GM19372 (cell line): ENCODE results near the gene BICC1.

Experiments
- ATAC-seq: cut with Tn5 transposase; IDR thresholded peaks from one replicate; pipeline ENCODE4 v1.9.1; 2021; ENCODE audit warnings: mild to moderate bottlenecking, low read depth, moderate library complexity; ENCODE audit not compliant: unreplicated experiment

Gene BICC1, protein sequence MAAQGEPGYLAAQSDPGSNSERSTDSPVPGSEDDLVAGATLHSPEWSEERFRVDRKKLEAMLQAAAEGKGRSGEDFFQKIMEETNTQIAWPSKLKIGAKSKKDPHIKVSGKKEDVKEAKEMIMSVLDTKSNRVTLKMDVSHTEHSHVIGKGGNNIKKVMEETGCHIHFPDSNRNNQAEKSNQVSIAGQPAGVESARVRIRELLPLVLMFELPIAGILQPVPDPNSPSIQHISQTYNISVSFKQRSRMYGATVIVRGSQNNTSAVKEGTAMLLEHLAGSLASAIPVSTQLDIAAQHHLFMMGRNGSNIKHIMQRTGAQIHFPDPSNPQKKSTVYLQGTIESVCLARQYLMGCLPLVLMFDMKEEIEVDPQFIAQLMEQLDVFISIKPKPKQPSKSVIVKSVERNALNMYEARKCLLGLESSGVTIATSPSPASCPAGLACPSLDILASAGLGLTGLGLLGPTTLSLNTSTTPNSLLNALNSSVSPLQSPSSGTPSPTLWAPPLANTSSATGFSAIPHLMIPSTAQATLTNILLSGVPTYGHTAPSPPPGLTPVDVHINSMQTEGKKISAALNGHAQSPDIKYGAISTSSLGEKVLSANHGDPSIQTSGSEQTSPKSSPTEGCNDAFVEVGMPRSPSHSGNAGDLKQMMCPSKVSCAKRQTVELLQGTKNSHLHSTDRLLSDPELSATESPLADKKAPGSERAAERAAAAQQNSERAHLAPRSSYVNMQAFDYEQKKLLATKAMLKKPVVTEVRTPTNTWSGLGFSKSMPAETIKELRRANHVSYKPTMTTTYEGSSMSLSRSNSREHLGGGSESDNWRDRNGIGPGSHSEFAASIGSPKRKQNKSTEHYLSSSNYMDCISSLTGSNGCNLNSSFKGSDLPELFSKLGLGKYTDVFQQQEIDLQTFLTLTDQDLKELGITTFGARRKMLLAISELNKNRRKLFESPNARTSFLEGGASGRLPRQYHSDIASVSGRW

DNA sequence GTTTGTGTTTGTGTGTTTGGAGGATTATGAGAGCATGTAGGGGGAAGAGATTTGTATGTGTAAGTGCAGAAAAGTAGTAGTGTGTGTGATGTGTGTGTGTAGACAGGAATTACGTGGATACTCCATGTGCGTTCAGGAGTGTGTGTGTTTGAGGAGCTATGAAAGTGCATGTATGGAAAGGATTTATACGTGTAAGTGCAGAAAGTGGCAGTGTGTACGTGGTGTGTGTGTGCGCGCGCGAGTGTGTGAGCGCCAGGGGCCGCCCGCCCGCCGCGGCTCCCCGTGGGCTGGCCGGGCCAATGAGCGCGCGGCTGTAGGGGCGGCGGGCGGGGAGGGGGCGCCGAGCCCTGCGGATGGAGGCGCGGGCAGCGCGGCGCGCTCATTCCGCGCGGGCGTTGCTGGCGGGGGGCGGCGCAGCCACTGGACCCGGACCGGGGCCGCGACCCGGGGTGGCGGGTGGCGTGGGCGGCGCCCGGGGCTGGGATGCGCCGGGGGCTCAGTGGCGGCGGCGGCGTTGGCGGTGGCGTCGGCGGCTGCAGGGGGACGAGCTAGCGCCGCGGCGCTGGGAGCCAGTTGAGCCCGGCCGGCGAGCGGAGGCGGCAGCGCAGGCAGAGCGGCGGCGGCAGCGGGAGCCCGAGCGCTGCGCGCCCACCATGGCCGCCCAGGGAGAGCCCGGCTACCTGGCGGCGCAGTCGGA lies at the start of gene BICC1:
Gene BICC1, plus strand, starts transcription at position 382 of the 697 bp plus-strand sequence. Its CDS starts 272 bp downstream, at position 654.
- ATAC-seq, result peak; percentile 52

DNA sequence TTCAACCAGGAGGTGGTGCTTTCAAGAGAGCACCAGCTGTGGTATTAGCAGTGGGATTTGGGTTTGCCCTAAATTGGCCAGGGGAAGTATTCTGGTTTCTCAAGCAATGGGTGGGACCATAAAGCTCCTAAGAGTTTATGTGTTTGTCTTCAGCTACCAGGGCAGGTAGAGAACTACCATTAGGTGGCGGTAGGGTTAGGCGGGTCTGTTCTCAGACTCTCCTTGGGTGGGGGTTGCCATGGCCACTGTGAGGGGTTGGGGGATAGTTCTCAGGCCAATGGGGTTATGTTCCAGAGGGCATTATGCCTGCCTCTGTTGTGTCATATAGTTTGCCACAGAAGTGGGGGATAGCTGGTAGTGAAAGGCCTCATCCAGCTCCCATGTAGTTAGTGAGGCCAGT lies 47.7 kb upstream of the BICC1 start:
- no peak for ATAC-seq

DNA sequence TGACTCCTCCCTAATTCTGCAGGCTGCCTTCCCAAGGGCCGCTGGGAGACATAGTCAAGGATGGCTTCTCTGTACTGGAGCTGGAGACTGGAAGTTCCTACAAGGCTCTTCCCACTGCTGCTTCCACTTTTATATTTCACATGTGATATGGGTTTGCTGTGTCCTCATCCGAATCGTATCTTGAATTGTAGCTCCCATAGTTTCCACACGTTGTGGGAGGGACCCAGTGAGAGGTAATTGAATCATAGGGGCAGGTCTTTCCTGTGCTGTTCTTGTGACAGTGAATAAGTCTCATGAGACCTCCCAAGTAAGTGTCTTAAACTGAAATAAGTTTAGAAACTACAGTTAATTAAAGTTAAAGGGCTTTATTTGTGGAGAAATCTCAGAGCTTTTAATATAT lies 47.0 kb upstream of the BICC1 start:
- ATAC-seq, result no peak

DNA sequence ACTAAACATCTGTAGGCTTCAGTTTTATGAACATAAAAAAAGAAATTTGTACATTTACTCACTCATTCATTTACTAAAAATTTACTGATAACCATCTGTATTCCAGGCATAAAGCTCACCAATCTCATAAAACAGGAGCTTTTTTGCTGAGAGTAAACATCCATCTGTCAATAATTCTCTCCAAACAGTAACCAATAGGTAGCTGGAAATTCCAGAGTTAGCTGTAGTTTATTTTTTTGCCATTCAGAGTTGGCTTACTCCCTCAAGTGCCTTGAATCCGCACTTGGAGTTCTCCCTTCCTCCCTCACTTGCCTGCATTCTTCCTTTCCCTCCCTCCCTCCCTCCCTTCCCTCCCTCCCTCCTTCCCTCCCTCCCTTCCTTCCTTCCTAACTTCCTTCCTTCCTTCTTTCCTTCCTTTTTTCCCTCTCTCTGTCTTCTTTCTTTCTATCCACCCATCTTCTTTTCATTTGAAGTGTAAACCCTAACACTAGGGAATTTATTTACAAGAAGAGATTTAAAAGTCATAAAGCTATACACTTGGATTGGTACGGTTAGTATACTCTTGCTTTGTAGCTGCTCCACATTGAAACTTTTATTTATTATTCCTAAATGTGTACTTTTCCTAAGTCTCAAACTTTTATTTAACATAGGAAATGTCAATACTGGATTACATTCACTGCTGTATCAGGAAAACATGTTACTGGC lies 44.6 kb upstream of the BICC1 start:
- no peak for ATAC-seq

DNA sequence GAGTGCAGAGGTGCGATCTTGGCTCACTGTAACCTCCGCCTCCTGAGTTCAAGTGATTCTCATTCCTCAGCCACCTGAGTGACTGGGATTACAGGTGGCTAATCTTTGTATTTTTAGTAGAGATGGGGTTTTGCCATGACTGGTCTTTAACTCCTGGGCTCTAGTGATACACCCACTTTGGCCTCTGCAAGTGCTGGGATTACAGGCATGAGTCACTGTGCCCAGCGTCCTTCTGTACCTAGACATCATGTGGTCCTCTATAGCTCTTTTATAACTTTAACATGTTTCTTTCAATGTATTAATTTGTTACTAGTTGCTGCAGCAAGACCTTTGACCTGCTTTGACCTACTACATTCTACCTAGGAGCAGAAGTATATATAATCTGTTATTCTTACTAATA lies 38.7 kb upstream of the BICC1 start:
- ATAC-seq, result no peak

DNA sequence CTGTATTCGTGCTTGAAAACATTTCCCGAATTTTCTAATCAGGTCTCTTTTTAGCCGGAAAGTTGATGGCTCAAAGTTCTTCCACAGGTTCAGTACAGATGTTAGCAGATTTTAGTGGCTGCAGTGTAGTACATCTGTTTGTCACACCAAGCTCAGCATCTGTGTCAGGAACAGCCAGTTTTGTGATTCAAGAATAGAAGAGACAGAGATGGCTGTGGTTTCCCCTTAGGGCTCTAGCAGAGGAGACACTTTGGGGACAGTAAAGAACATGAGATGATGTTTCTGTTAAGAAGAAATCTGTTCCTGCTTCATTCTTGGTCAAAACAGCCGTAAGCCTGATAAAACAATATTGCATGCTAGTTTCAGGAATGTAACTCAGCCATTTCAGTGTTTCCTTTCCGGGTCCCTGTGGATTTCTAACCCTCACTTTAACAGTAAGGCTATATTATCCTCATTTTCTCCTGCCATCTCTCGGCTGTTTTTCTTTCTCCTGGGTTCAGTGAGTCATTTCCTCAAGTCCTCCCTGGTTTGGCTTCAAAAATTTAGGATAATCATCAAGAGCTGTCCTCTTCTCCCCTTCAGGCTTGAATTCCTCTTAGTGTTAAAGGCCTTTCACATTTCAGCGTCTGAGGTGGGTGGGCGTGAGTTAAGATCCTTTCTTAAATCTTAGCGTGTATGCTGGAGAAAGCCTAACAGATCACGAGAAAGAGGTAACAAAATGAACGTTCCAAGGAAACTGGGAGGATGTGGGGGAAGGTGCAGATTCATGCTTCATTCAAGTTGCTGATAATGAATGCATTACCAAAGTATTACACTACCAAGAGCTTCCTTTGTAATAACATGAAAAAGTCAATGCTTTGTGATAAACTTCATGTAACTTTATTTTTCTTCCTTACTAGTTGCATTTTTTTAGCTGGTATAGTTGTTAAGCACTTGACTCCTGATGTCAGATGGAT lies 37.1 kb upstream of the BICC1 start:
- no peak for ATAC-seq

DNA sequence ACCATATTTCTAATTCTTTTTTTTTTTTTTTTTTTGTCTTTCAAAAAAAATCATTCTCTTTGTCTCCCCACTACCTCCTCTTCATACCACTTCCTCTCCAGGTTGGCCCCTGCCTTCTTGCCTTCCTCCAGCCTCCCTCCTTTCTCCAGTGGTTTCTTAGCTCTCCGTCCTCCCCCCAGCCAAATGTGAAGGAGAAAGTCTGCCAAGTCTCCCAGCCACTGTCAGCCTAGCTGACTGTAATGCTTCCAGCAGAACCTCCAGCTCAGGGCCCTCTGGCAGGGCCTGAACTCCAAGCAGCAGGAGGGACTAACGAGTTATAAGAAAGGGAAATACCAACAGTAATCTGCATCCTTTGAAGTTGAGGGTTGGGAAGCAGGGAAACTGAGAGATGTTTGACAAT lies 35.5 kb upstream of the BICC1 start:
- ATAC-seq, result no peak

DNA sequence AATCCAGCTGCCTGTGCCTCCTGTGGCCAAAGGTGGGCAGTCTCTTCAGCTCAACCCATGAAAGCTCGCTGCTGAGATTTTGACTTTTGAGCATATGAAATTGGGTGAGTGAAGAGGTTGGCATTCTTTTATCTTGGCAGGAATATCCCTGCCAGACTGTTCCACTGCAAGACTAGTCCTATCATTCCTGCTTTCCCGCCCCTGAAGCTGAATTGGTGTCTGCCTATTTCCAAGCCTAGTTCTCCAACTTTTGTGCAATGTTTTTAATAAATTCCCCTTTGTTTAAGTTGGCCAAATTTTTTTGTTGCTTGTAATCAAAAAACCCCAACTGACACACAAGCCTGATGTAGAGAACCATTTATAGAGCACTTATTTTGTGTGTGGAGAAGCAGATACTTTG lies 34.8 kb upstream of the BICC1 start:
- ATAC-seq, result no peak

DNA sequence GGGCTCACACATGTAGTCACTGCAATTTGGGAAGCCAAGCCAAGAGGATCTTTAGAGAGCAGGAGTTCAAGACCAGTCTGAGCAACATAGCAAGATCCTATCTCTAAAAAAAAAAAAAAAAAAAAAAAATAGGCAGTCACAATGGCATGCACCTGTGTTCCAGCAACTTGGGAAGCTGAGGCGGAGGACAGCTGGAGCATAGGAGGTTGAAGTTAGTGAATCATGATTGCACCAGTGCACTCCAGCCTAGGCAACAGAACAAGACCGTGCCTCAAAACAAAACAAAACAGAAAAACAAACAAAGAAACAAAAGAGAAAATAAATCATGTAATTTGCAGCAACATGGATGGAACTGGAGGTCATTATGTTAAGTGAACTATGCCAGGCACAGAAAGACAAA lies 33.6 kb upstream of the BICC1 start:
- ATAC-seq, result no peak

DNA sequence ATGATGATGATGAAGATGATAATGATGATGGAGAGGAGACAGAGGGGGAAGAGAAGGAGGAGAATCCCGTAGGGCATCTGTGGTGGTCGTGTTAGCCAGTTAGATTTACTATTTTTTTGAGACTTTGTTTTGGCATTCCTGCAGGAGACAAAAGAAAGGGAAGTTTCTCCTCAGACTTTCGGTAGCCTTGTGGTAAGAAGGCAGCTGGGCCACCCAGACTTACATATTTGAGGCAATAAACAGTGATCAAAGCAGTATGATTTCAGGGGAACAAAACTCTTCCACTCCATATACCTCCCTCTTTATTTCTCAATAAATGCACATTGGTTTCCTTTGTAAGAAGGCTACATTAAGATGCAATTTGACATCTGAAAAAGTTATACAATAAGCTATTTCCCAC lies 32.4 kb upstream of the BICC1 start:
- no peak for ATAC-seq

DNA sequence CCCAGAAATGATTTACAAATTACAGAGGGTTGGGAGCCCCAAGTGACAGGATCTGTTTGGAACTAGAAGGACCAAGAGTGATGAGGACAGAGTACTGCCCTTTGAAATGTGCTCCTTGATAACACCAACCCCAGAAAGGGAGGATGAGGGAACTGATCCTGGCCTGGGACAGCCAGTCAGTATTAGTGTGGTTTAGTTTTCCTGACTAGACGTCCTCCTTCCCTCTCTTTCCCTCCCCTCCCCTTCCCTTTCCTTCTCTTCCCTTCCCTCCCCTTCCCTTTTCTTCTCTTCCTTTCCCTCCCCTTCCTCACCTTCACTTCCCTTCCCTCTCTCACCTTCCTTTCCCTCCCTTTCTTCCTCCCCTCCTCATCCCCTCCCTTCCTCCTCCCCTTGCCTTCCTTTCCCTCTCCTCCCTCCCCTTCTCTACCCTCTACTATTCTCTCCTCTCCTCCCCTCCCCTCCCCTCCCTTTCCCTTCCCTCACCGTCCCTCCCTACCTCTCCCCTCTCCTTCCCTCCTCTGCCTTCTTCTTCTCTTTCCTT lies 31.0 kb upstream of the BICC1 start:
- no peak for ATAC-seq

DNA sequence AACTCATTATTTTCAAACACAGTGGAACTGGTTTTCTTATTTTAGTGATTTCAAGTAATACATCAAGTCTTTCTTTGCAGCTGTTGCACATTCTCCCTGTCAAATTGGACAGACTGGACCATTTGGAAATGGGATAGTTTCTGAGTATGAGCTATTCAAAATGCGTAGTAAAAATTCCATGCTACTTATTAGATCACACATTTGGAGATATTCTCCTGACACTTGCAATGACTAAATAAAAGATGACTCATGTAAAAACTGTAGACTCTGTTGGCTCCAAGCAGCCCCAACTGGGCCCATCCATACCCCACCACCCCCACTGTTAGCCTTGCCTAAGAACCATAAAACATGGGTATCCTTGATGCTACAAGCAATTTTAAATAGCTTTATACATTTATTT lies 25.9 kb upstream of the BICC1 start:
- no peak for ATAC-seq

DNA sequence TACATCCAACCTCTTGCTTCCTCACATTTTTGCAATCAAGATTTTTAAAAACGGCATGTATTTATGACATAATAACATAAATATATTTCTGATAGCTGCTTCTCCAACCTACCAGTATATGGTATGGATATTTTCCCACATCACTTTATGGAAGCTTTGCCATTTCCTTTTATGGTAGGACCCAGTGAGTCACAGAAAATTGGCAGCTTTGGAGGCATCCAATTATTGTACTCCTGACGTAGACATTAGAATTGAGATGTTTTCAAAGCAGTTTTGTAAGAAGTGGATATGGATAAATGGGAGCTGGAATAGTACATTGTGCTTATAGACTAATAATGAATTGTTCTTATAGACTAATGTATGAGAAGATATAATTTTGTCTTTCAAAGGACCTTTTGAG lies 23.8 kb upstream of the BICC1 start:
- ATAC-seq, result no peak

DNA sequence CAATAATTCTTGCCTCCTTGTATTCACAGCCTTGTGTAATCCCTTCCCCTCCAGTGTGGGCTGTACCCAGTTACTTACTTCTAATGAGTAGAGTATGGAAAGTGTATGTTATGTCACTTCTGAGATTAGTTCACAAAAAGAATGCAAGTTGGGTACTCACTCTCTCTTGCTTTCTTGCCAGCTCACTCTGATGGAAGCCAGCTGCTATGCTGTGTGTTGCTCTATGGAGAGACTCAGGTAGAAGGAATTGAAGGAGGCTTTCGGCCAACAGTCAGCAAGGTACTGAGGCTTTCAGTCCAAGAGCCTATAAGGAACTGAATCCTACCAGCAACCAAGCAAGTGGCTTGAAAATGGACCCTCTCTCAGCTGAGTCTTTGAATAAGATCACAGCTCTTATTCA lies 9.7 kb upstream of the BICC1 start:
- no peak for ATAC-seq

DNA sequence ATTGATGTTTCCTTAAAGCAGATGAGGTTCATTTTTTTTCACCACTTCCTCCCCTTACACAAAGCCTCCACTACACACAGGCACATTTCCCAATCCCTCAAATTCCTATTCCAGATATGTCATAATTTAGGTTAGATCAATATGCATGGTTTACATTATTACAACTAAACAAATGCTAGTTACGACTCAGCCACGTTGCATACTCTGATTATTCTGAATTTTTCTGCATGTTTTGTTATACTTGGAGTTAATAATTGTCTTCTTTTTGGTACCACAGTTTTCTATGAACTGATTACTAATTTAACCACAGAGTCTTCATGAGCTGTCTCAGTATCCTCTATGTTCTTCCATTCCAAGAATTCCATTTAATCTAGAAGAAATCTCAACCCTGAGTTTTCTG lies 4.4 kb upstream of the BICC1 start:
- no peak for ATAC-seq

DNA sequence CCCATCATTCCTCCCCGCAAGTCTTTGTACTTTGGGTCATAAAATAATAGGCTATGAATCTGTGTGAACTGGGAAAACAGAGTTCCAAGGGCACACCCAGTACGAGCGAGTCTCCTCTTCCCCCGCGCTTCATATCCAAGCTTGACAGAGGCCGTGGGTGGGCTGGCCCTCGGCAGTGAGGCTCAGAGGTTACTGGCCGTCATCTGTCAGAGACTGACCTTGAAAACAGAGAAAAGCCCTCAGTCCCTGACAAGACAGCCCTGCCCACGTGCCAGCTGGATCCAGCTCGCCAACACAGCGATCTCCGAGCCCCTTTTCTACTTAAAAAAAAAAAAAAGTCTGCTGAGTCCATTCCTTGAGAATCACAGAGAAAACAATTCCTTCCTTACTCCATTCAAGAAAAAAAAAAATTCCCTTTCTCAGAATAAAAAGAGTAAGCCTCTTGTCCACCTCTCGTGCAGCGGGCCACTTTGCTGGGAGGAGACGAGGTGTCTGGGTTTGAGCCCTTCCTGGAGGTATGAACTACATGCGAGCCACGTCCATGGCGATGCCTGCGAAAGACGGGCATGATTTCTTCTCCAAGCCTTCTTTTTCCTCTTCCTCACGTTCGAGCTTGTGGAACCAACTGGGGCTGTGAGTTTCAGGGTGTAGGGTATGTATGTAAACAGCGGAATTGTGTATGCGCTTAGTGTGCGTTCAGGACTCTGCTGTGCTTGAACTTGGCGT lies 744 bp upstream of the BICC1 start:
- ATAC-seq, result no peak

DNA sequence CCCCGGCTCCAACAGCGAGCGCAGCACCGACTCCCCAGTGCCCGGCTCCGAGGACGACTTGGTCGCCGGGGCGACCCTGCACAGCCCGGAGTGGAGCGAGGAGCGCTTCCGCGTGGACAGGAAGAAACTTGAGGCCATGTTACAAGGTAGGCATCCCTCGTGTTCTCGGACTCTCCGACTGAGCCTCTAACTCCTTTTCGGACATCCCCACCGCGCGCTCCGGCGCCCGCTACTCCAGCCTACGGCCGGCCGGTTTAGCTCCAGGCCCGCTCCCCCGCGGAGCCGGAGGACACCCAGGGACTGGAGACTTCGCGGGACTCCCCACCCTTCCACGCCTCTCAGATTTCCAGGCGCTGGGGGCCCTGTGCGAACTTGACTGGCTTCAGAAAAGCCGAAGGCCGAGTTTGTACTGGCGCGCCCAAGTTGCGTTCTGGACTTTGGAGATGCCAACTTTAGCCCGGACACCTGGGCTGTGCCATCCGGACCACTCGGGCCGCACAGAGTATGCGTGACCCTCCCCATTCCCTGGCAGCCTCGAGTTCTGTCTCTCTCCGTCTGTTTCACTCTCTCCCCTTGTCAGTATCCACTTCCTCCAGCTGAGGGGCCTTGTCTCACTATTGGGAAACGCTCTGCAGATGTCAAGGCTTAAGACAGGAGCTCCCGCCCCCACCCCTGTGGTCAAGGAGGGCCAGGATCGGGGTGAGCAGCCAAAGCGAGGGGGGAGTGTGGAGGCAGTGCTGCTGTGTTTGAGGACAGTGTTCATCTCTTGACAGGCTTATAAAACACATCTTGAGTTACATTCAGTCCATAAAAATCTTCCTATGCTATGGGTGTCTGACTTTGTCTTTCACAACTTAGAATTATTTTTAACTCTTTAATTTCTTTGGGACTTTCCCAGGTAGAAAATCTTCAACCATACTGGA lies 777 bp downstream of the BICC1 start:
- ATAC-seq, result peak; percentile 19
